GM15510 (cell line): Measurements from ENCODE around the gene ZNF497.

Experiments
- POLR2A ChIP-seq: IDR thresholded peaks from 3 replicates; pipeline ENCODE4 v1.6.1; 2011; ENCODE audit warnings: borderline replicate concordance; ENCODE audit not compliant: insufficient read length; ENCODE audit errors: extremely low read depth

The ZNF497 gene

GRCh38 chr19:58380662-58381459, 18.3 kb upstream of the ZNF497 start, which contains the start of gene ZNF837:
ZNF837 (minus strand) TSS chr19:58381030; CDS start chr19:58369332, 11,698 bp downstream.
- TF ChIP-seq POLR2A = peak; percentile 88

DNA sequence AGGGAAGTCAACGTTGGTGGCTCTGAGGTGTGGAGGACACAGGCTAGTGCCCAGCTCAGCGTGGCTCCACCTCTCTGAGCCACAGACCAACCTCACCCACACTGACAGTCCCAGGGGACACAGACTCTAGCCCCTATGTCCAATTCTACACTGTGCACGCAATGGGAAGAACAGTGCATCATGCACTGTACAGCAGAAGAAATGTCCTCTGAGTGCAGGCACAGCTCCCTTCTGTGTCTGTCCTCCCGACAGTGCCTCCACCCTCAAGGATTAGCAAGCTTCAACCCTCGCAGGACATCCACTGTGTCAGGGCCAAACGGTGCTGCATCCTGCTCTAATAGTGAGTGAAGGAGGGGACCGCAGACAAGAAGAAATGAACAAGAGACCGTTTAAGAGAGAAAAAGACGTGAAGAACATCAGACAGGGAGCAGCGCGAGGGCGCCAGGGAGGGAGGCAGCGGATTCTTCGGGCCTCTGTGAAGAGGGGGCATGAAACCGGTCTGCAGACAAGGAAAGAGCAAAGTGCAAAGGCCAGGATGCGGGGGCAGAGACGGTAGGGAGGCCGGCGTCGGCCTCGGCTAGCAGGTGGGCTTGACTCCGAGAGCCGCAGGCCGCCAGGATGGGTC, 17.6 kb upstream of the ZNF497 start:
- TF ChIP-seq POLR2A = no peak

GRCh38 chr19:58379246-58379645, 16.7 kb upstream of the ZNF497 start:
- no peak for TF ChIP-seq POLR2A

DNA sequence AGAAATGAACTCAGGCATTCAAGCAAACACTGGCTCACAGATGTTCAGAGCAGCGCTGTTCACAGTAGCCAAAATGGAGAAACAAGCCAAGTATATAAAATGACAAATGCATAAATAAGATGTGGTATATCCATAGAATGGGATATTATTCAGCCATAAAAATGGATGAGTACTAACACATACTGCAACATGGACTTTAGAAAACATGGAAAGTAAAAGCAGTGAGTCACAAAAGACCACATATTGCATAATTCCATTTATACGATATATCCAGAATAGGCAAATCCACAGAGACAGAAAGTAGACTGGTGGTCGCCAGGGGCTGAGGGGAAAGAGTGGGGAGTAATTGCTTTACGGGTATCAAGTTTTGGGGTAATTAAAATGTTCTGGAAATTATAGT, 11.6 kb upstream of the ZNF497 start:
- no peak for TF ChIP-seq POLR2A

GRCh38 chr19:58372311-58373133, 10.0 kb upstream of the ZNF497 start:
- TF ChIP-seq POLR2A = no peak

DNA sequence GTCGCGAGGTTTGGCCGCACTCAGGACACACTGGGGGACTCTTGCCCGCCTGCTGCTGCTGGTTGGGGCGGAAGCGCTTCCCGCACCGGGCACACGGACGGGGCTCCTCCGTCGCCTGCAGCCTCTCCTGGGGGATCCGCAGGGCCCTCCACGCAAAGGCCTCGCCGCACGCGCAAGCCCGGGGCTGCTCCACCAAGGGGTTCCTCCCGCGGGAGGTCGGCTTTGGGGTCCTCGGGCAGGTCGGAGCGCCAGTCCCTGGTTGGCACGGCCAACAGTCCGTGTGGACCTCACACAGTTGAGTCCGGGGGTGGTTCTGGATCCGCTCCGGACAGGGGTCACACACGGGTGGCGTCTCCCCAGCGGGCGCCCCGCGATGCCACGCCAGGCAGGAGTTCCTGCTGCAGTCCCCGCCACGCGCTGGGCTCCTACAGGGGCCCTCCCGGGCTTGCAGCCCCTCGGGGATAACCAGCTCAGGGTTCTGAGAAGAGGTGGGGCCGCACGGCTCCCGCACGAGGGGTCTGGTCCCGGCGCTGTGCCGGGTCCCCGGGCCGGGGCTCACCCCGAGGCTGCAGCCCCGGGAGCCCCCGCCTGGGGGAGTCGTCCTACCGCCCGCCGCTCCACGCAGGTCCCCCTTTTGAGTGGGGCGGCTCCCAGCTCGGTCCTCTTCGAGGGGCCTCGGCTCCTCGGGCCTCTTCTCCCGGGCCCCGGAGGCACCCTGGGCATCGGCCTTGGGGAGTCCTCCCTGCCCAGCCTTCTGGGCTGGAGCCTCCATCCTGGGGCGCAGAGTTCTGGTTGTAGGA, 6.2 kb upstream of the ZNF497 start:
- no peak for TF ChIP-seq POLR2A

DNA sequence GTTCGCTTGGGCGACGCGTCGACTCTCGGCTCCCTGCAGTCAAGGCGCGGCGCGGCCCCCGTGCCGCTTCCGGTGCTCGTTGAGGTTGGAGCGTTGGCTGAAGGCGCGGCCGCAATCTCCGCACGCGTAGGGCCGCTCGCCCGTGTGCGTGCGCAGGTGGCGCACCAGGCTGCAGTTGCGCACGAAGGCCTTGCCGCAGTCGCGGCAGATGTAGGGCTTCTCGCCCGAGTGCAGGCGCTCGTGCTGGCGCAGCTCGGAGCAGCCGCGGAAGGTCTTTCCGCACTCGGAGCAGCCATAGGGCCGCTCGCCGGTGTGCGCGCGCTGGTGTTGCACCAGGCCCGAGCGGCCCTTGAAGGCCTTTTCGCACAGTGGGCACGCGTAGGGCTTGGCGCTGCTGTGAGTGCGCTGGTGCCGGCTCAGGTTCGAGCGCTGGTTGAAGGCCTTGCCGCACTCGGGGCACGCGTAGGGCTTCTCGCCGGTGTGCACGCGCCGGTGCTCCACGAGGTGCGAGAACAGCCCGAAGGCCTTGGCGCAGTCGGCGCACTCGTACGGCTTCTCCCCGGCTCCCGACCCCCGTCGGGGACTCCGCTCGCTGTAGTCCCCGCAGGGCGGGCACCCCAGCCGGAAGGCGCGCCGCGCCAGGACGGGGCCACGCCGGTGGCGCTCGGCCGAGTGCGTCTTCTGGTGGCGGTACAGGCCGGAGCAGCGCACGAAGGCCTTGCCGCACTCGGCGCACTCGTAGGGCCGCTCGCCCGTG, 5.3 kb upstream of the ZNF497 start:
- TF ChIP-seq POLR2A = no peak

DNA sequence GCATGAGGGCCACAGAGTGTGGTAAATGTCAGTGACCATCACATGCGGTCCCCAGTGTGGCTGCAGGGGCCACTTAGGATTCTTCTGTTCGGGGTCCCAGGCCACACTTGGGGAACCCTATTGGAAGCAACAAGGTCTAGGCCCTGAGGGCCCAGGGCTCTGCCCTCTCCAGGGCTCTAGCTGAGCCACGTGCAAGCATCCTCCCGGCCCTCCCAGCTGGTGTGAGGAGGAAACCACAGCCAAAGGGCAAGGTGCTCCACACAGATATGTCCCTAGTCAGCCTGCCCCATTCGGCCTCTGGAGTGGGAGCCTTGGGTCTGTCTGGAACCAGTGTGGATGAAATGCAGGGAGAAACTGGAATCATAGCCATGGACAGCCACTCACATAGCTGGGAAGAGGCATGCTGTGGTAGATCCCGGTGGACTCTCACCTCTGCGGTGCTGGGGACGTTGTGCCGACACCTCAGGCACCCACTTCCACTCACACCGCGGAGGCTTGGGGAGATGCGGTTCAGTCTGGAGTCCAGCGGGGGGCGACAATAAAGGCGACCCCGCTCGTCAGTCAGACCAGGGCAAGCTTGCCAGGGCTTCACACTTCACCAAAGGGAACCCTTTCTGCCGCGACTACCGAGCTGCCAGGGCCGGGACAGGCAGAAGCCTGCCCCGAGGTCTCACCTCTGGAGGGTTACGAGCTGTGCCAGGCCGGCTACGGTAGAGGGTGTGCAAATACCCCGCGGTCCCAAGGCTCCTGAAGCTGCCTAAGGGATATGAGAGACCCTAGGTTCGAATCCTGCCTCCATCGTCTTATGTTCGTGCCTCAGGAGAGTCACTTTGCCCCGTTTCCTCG, 4.3 kb upstream of the ZNF497 start:
- no peak for TF ChIP-seq POLR2A

- TF ChIP-seq POLR2A = no peak
These were observed 1.6 kb upstream of the ZNF497 start for GRCh38 chr19:58364146-58364545.

DNA sequence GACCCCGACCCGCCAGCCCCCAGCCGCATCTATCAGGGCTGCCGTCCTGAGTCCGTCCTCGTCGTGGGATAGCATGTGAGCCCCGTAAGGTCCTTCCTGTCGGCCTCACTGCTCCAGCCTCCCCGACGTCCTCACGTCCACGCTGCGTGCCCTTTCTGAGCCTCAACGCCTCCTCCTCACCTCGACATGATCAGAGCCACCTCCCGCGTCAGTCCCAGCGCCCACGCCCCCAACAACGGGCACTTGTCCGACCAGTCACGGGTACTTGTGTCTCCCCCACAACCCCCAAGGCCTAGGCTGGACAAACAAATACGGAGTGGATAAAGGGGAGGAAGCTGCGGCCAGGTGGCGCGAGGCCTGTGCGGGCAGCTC, 665 bp downstream of the ZNF497 start:
- no peak for TF ChIP-seq POLR2A

GRCh38 chr19:58357481-58358145, 4.9 kb downstream of the ZNF497 start:
- TF ChIP-seq POLR2A = no peak

GRCh38 chr19:58356766-58357480, 5.6 kb downstream of the ZNF497 start:
- TF ChIP-seq POLR2A = no peak
